Thyroid gland (tissue), 4 donors: ENCODE results near the gene NAB1.

Experiments
- POLR2A ChIP-seq, 2 donors: fragments of 450-650 bp; IDR thresholded peaks; one replicate each; pipeline ENCODE4 v1.6.1; 2017; ENCODE audit warnings: antibody characterized with exemption in 2 of 2, mild to moderate bottlenecking in 2 of 2, moderate library complexity in 1 of 2
- TF ChIP-seq, protein P1 (sequence below), 6 experiments: fragments of 200-600 bp in 3 of 6; fragments of 450-650 bp in 3 of 6; sonication (generic) in 3 of 6; IDR thresholded peaks; one replicate each; pipeline ENCODE4 v1.5.1; 2016 to 2019; ENCODE audit warnings: antibody characterized with exemption in 6 of 6, mild to moderate bottlenecking in 2 of 6, inconsistent platforms in 1 of 6, moderate library complexity in 1 of 6

DNA sequence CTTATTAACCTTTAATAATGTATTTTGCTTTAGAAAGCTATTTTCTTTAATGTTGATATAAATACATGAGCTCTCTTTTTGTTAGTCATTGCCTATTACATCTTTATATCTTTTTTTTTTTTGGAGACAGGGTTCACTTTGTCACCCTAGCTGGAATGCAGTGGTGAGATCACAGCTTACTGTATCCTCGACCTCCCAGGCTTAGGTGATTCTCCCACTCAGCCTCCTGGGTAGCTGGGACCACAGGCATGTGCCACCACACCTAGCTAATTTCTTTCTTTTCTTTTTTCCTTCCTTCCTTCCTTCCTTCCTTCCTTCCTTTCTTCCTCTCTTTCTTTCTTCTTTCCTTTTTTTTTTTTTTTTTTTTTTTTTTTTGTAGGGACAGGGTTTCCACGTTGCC is 15.4 kb downstream of the NAB1 start:
- TF ChIP-seq, protein P1, sequence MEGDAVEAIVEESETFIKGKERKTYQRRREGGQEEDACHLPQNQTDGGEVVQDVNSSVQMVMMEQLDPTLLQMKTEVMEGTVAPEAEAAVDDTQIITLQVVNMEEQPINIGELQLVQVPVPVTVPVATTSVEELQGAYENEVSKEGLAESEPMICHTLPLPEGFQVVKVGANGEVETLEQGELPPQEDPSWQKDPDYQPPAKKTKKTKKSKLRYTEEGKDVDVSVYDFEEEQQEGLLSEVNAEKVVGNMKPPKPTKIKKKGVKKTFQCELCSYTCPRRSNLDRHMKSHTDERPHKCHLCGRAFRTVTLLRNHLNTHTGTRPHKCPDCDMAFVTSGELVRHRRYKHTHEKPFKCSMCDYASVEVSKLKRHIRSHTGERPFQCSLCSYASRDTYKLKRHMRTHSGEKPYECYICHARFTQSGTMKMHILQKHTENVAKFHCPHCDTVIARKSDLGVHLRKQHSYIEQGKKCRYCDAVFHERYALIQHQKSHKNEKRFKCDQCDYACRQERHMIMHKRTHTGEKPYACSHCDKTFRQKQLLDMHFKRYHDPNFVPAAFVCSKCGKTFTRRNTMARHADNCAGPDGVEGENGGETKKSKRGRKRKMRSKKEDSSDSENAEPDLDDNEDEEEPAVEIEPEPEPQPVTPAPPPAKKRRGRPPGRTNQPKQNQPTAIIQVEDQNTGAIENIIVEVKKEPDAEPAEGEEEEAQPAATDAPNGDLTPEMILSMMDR (IDR thresholded peaks at IDR 0.05) = no peak
- TF ChIP-seq POLR2A (IDR thresholded peaks at IDR 0.05) = no peak
